HEK293 (cell line): ENCODE results near the gene DSTN.

Experiments
- CTCF ChIA-PET: fragments of 350-600 bp; formaldehyde crosslinking; extraction: SDS; loops from one replicate; lab custom pipeline; 2021; ENCODE audit warnings: antibody characterized with exemption; lab: Yijun Ruan, JAX
- POLR2A ChIA-PET: fragments of 300-600 bp; formaldehyde crosslinking; extraction: SDS; loops from one replicate; lab custom pipeline; 2020; ENCODE audit warnings: antibody characterized with exemption, inconsistent platforms; lab: Yijun Ruan, JAX
- H3K27ac ChIP-seq: fragments of 200-500 bp; sonication (Bioruptor generic); 2 replicates; pipeline ENCODE4 v1.5.1; 2014; ENCODE audit warnings: low read depth, low read length, control low read depth, inconsistent platforms; ENCODE audit errors: extremely low read depth
- H3K36me3 ChIP-seq, 2 experiments: fragments of 200-500 bp in 1 of 2; sonication (Bioruptor generic) in 1 of 2; 1 replicate in 1 of 2; 2 replicates in 1 of 2; pipeline ENCODE4 v1.5.1; 2014 to 2017; ENCODE audit warnings: inconsistent platforms in 2 of 2, low read length in 2 of 2; ENCODE audit not compliant: control insufficient read depth in 2 of 2, insufficient read depth in 1 of 2
- H3K4me1 ChIP-seq: fragments of 200-500 bp; sonication (Bioruptor generic); 2 replicates; pipeline ENCODE4 v1.5.1; 2014; ENCODE audit warnings: mild to moderate bottlenecking, low read length, inconsistent platforms; ENCODE audit not compliant: control insufficient read depth, insufficient read depth
- H3K4me3 ChIP-seq: 2 replicates; pipeline ENCODE4 v1.5.1; 2011; ENCODE audit warnings: low read depth, mild to moderate bottlenecking, control low read depth, low read length, moderate library complexity
- H3K9me3 ChIP-seq: fragments of 200-500 bp; sonication (Bioruptor generic); 2 replicates; pipeline ENCODE4 v1.5.1; 2014; ENCODE audit warnings: low read depth, low read length, inconsistent platforms; ENCODE audit not compliant: control insufficient read depth, insufficient read depth
- FEZF1 ChIP-seq: fragments of 450-650 bp; formaldehyde crosslinking; IDR thresholded peaks from 2 replicates; pipeline ENCODE4 v1.5.1; 2016; ENCODE audit warnings: missing biosample characterization, missing genetic modification characterization
- GLIS1 ChIP-seq: fragments of 450-650 bp; formaldehyde crosslinking; IDR thresholded peaks from 2 replicates; pipeline ENCODE4 v1.5.1; 2016; ENCODE audit warnings: missing biosample characterization, missing genetic modification characterization
- GLIS2 ChIP-seq: fragments of 450-650 bp; formaldehyde crosslinking; IDR thresholded peaks from 2 replicates; pipeline ENCODE4 v1.5.1; 2016; ENCODE audit warnings: missing biosample characterization, missing genetic modification characterization
- OSR2 ChIP-seq: fragments of 450-650 bp; formaldehyde crosslinking; IDR thresholded peaks from 2 replicates; pipeline ENCODE4 v1.5.1; 2016; ENCODE audit warnings: missing biosample characterization, missing genetic modification characterization
- SCRT2 ChIP-seq: fragments of 450-650 bp; formaldehyde crosslinking; IDR thresholded peaks from 2 replicates; pipeline ENCODE4 v1.5.1; 2016; ENCODE audit warnings: missing biosample characterization, missing genetic modification characterization
- TRIM28 ChIP-seq: IDR thresholded peaks from 2 replicates; pipeline ENCODE4 v1.6.1; 2011; ENCODE audit warnings: low read length, control low read depth, borderline replicate concordance
- ZBTB6 ChIP-seq: fragments of 450-650 bp; formaldehyde crosslinking; IDR thresholded peaks from 2 replicates; pipeline ENCODE4 v1.5.1; 2017; ENCODE audit warnings: missing biosample characterization, missing genetic modification characterization
- ZBTB8A ChIP-seq: fragments of 450-650 bp; formaldehyde crosslinking; IDR thresholded peaks from 2 replicates; pipeline ENCODE4 v1.5.1; 2016; ENCODE audit warnings: missing biosample characterization, missing genetic modification characterization
- ZFP37 ChIP-seq: fragments of 450-650 bp; formaldehyde crosslinking; IDR thresholded peaks from 2 replicates; pipeline ENCODE4 v1.5.1; 2016; ENCODE audit warnings: missing biosample characterization, missing genetic modification characterization
- ZFP41 ChIP-seq: fragments of 450-650 bp; formaldehyde crosslinking; IDR thresholded peaks from 2 replicates; pipeline ENCODE4 v1.5.1; 2016; ENCODE audit warnings: missing biosample characterization, missing genetic modification characterization, borderline replicate concordance
- ZNF169 ChIP-seq: fragments of 450-650 bp; formaldehyde crosslinking; IDR thresholded peaks from 2 replicates; pipeline ENCODE4 v1.5.1; 2016; ENCODE audit warnings: missing biosample characterization, missing genetic modification characterization
- ZNF175 ChIP-seq: fragments of 450-650 bp; formaldehyde crosslinking; IDR thresholded peaks from 2 replicates; pipeline ENCODE4 v1.5.1; 2016; ENCODE audit warnings: missing biosample characterization, missing genetic modification characterization
- ZNF239 ChIP-seq: fragments of 450-650 bp; formaldehyde crosslinking; IDR thresholded peaks from 2 replicates; pipeline ENCODE4 v1.5.1; 2016; ENCODE audit warnings: missing biosample characterization, missing genetic modification characterization
- ZNF521 ChIP-seq: fragments of 450-650 bp; formaldehyde crosslinking; IDR thresholded peaks from 2 replicates; pipeline ENCODE4 v1.5.1; 2017; ENCODE audit warnings: missing biosample characterization, mild to moderate bottlenecking, missing genetic modification characterization
- ZNF571 ChIP-seq: fragments of 450-650 bp; formaldehyde crosslinking; IDR thresholded peaks from 2 replicates; pipeline ENCODE4 v1.5.0; 2017; ENCODE audit warnings: missing biosample characterization, missing genetic modification characterization
- ZNF623 ChIP-seq: fragments of 450-650 bp; formaldehyde crosslinking; IDR thresholded peaks from 2 replicates; pipeline ENCODE4 v1.5.1; 2016; ENCODE audit warnings: missing biosample characterization, missing genetic modification characterization
- ZNF624 ChIP-seq: fragments of 450-650 bp; formaldehyde crosslinking; IDR thresholded peaks from 2 replicates; pipeline ENCODE4 v1.5.1; 2017; ENCODE audit warnings: missing biosample characterization, missing genetic modification characterization
- ZNF677 ChIP-seq: fragments of 450-650 bp; IDR thresholded peaks from 2 replicates; pipeline ENCODE4 v1.5.0; 2018; ENCODE audit warnings: missing biosample characterization, mild to moderate bottlenecking, missing genetic modification characterization, moderate library complexity

The DSTN gene

DNA sequence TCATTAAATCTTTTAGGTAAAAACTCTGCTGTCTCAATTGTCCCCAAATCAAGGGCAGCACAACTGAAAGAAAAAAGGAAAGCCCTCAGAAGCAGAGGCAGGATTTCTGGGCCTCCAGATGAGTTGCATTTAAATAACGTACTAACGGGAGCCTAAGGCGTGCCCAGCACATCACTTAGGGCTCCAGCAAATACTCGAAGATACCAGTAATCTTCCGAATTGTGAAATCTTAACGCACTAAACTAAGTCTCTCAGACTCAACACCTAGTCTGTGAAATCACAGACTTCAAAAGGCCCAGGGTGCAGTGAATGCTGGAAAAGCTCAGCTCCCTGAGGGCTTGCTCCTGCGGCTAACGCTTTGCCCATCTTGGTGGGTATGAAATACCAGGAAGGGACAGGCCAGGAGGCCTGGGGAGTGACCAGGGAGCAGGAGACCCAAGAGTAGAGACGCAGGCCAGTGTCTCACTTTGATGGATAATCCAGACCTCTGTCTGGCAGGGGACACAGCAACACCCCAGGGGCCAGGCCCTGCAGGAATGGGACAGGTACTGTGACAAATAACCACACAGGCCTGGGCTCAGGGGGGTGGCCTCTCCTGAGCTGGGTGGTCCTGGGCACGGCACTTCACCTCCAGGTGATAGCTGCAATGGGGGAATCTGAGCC lies 75.8 kb downstream of the DSTN start (continued):
- TF ChIP-seq OSR2 (no peak), ZNF239 (tag by site-specific recombination) (no peak)

- H3K4me1 ChIP-seq, result peaks cover 8% of the 10 kb centered on the region; the same call in 1 of the 2 replicates
These were observed 76.5 kb downstream of the DSTN start for GRCh38 chr20:17646209-17646960.

DNA sequence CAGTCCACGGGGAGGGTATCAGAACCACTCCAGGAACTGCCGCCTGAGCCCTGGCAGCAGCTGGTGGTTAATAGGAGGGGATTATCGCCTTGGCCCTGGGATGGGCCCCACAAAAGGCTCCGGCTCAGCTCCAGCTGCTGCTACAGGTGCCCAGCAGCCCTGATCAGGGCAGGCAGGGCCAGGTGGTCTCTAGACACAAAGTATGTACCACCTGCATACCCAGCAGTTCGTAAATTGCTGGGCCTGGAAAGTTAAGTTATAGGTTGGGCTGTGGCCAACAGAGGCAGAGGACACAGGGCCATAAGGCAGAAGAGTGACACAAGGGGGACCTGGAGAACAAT lies 77.1 kb downstream of the DSTN start:
- H3K4me3 ChIP-seq, result no peak overlapping the region
- H3K36me3 ChIP-seq, result peaks cover 0 to 22% of the 10 kb centered on the region in 2 experiments; a peak in 1 of 3 replicates
- no peaks in the 10 kb centered on the region for H3K9me3 ChIP-seq
- CTCF ChIA-PET, result no interaction called here
- peaks cover 8% of the 10 kb centered on the region; the same call in 1 of the 2 replicates for H3K4me1 ChIP-seq
- POLR2A ChIA-PET, result interaction anchor here (1.2 kb wide), 1 partner anchor 35 kb away, joined by 3 read pairs; the partner anchor contains the start of gene RRBP1
- H3K27ac ChIP-seq, result no peak overlapping the region
- 0 out of 2 replicates have a peak, but pooled peaks have one; percentile 13 for TF ChIP-seq ZBTB8A (tag by site-specific recombination)
- TF ChIP-seq ZFP37 (tag by site-specific recombination), result no peak

More at GRCh38 chr20:17646209-17646960, 76.5 kb downstream of the DSTN start:
- Histone ChIP-seq H3K27ac (no peak overlapping the region), H3K4me3 (no peak overlapping the region), H3K36me3 (peaks cover 0 to 28% of the 10 kb centered on the region in 2 experiments; a peak in 1 of 3 replicates), H3K9me3 (no peaks in the 10 kb centered on the region)
- TF ChIP-seq ZNF624 (tag by site-specific recombination), result no peak
- TF ChIP-seq ZNF175 (tag by site-specific recombination), result no peak
- peak; percentile 66; the same call in 1 of the 2 replicates for TF ChIP-seq GLIS1 (tag by site-specific recombination)
- TF ChIP-seq GLIS2 (tag by site-specific recombination), result no peak
- CTCF ChIA-PET, result no interaction called here
- POLR2A ChIA-PET, result no interaction called here

- Histone ChIP-seq H3K4me3 (no peak overlapping the region), H3K4me1 (peaks cover 8% of the 10 kb centered on the region; the same call in 1 of the 2 replicates), H3K9me3 (no peaks in the 10 kb centered on the region), H3K36me3 (peaks cover 0 to 15% of the 10 kb centered on the region in 2 experiments; a peak in 1 of 3 replicates), H3K27ac (no peak overlapping the region)
- ChIA-PET CTCF (interaction anchor here (0.7 to 1.8 kb wide), 5 partner anchors 10 to 291 kb away, joined by 3 to 5 read pairs (median 4); partner anchors contain the start of gene RRBP1), POLR2A (interaction anchor here (1.2 kb wide), 1 partner anchor 35 kb away, joined by 3 read pairs; the partner anchor contains the start of gene RRBP1)
- TF ChIP-seq ZNF521, result no peak
- TF ChIP-seq ZBTB6 (tag by site-specific recombination), result no peak
- TF ChIP-seq ZNF571, result no peak
These were observed 77.8 kb downstream of the DSTN start for GRCh38 chr20:17647391-17648314.

GRCh38 chr20:17648315-17648646 lies 78.4 kb downstream of the DSTN start:
- peaks cover 0 to 12% of the 10 kb centered on the region in 2 experiments; a peak in 1 of 3 replicates for H3K36me3 ChIP-seq
- ChIA-PET POLR2A (interaction anchor here (1.2 kb wide), 1 partner anchor 34 kb away, joined by 3 read pairs; the partner anchor contains the start of gene RRBP1), CTCF (interaction anchor here (0.7 to 1.8 kb wide), 6 partner anchors 9 to 291 kb away, joined by 3 to 5 read pairs (median 4); partner anchors contain the start of gene RRBP1)
- H3K9me3 ChIP-seq, result no peaks in the 10 kb centered on the region
- no peak overlapping the region for H3K4me3 ChIP-seq
- peaks cover 8% of the 10 kb centered on the region; the same call in 1 of the 2 replicates for H3K4me1 ChIP-seq
- H3K27ac ChIP-seq, result no peak overlapping the region
- no peak for TF ChIP-seq FEZF1
- TF ChIP-seq ZNF623, result no peak
- TF ChIP-seq ZNF175 (tag by site-specific recombination), result no peak
- no peak for TF ChIP-seq ZNF169
- TF ChIP-seq ZNF677 (tag by site-specific recombination), result no peak
- no peak for TF ChIP-seq ZFP41 (tag by site-specific recombination)
- no peak for TF ChIP-seq TRIM28
- TF ChIP-seq SCRT2 (tag by site-specific recombination), result no peak
